ENCODE measurements around the gene ATF7IP2.

- TF ChIP-seq CTCF (conservative IDR thresholded peaks at IDR 0.05; ENCODE audit: low read length) (no peak), EZH2phosphoT487 (IDR thresholded peaks at IDR 0.05; ENCODE audit: borderline replicate concordance, low read depth, low read length) (no peak)
Measured at GRCh38 chr16:10529895-10530669, 144.2 kb downstream of the ATF7IP2 start.
